ENCODE measurements around the gene EEIG1.
A peak's percentile ranks its signal among the peaks of the same experiment; 100 is the strongest.

Gene EEIG1

GRCh38 chr9:127974001-127974768 lies 6.6 kb downstream of the EEIG1 start:
- no peak for DNase-seq

- no peak for DNase-seq
Observed at GRCh38 chr9:127973169-127974000, 7.4 kb downstream of the EEIG1 start.

GRCh38 chr9:127972236-127972871 lies 8.4 kb downstream of the EEIG1 start:
- no peak for DNase-seq

- DNase-seq, result no peak
Observed at GRCh38 chr9:127971357-127972235, 9.2 kb downstream of the EEIG1 start.

- DNase-seq, result no peak
Observed at GRCh38 chr9:127970401-127971313, 10.1 kb downstream of the EEIG1 start.

GRCh38 chr9:127968700-127969383 lies 11.9 kb downstream of the EEIG1 start:
- peak; percentile 95 for DNase-seq

- peak; percentile 71 for DNase-seq
Observed at GRCh38 chr9:127968042-127968441, 12.7 kb downstream of the EEIG1 start.

- no peak for DNase-seq
Observed at GRCh38 chr9:127967151-127967809, 13.5 kb downstream of the EEIG1 start.

GRCh38 chr9:127966416-127967150 lies 14.2 kb downstream of the EEIG1 start:
- DNase-seq, result no peak

- DNase-seq, result no peak
Observed at GRCh38 chr9:127965953-127966352, 14.8 kb downstream of the EEIG1 start.

GRCh38 chr9:127963359-127964064 lies 17.3 kb downstream of the EEIG1 start:
- no peak for DNase-seq

GRCh38 chr9:127963041-127963358 lies 17.8 kb downstream of the EEIG1 start:
- no peak for DNase-seq

- DNase-seq, result no peak
Observed at GRCh38 chr9:127962278-127962677, 18.5 kb downstream of the EEIG1 start.

GRCh38 chr9:127961613-127962155 lies 19.1 kb downstream of the EEIG1 start:
- DNase-seq, result no peak

GRCh38 chr9:127961155-127961490 lies 19.7 kb downstream of the EEIG1 start:
- no peak for DNase-seq

- no peak for DNase-seq
Observed at GRCh38 chr9:127960410-127961154, 20.2 kb downstream of the EEIG1 start.

GRCh38 chr9:127959841-127960409 lies 20.9 kb downstream of the EEIG1 start:
- no peak for DNase-seq

Measured in fibroblast of skin of scalp (primary cell).